ENCODE measurements around the gene ACOT11. TPM values are rescaled to one million over a fixed set of nuclear protein-coding genes. Genes with fewer than 3 reads are reported as not detected.

Gene ACOT11
- total and polyA plus RNA-seq, 2 of the 4 experiments (the other 2 are of a cell fraction) = 2.5 to 2.7 TPM

DNA sequence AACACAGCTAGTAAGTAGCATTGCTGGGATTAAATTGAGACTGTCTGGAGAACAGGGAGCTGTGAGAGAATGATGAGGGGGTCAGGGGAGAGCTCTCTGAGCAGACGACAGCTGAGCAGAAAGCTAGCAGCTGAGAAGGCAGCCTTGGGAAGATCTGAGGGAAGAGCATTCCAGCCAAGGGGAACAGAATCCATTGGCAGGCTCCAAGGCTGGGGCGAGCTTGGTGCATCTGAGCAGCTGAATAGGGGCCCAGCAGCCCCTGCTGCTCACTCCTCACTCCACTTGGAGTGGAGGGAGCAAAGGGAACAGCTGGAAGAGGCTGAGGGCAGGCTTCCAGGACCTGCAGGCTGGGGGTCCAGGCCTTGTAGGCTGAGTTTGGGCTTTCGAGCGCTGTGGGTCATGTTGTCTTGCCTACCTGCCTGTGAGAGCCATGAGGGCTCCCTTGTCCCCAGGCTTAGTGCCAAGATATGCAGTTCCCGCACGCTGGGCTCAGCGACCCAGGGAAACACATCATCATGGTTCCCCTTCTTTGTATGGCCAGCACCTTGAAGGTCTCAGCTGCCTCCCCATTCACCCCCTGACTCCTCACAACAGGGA lies 10.5 kb downstream of the ACOT11 start:
- ChIA-PET POLR2A (ENCODE audit: unreplicated experiment) (no interaction called here), CTCF (interaction anchor here (0.6 to 1.5 kb wide), 2 partner anchors 10 to 17 kb away, joined by 4 to 6 read pairs; partner anchors contain the start of gene ACOT11)
- 33% methylated on average over 4 of the region's 7 CpGs; no CpG with 5 or more reads in 1 of the 2 experiments for WGBS, 2 experiments (ENCODE audit: extremely low coverage in 2 of 2, insufficient read length in 1 of 2)

More for the DNA sequence above, 10.5 kb downstream of the ACOT11 start:
- in situ Hi-C loops (cut with MboI; ENCODE audit: low sequenced_read_pairs) = no loop called here
- ATAC-seq (ENCODE audit: low read depth) (peak; percentile 29; the same call in 1 of the 2 replicates), DNase-seq (no peak)
- no peak overlapping the region for H3K14ac ChIP-seq (replicated peaks; ENCODE audit: low read depth, low read length)
- H3K4me3 ChIP-seq (ENCODE audit: insufficient read depth, low read depth, low read length) = no peak overlapping the region
- H2AK9ac ChIP-seq (replicated peaks; ENCODE audit: low read depth, low read length, poor library complexity) = no peak overlapping the region
- no peak overlapping the region for H2BK120ac ChIP-seq (ENCODE audit: low read depth, low read length)
- no peak overlapping the region for H3K18ac ChIP-seq (ENCODE audit: low read depth, low read length)
- H3K27me3 ChIP-seq (ENCODE audit: control insufficient read depth, insufficient read depth, low read length) = no peaks in the 10 kb centered on the region; the same call in none of the 2 replicates
- H3K9ac ChIP-seq (ENCODE audit: low read depth, low read length) = no peak overlapping the region
- no peak overlapping the region for H4K91ac ChIP-seq (ENCODE audit: insufficient read depth, low read depth, low read length)
- no peak overlapping the region for H2AFZ ChIP-seq (replicated peaks; ENCODE audit: low read length, poor library complexity)
- H2BK15ac ChIP-seq (ENCODE audit: low read depth, low read length) = no peak overlapping the region
- intact Hi-C loops (cut with micrococcal nuclease) = no loop called here
- no peaks in the 10 kb centered on the region for H3K36me3 ChIP-seq (ENCODE audit: control insufficient read depth, insufficient read depth, low read length)
- H2AK5ac ChIP-seq (ENCODE audit: low read depth, low read length) = no peak overlapping the region
- no peak for TF ChIP-seq RCOR1 (IDR thresholded peaks at IDR 0.05; ENCODE audit: insufficient replicate concordance, low read length)
- no peak for TF ChIP-seq SMC3 (IDR thresholded peaks at IDR 0.05; ENCODE audit: low read depth, low read length)
- TF ChIP-seq MXI1 (IDR thresholded peaks at IDR 0.05; ENCODE audit: borderline replicate concordance, low read depth, low read length) = no peak
- TF ChIP-seq CEBPB (IDR thresholded peaks at IDR 0.05; ENCODE audit: low read depth, low read length) = no peak
- TF ChIP-seq RFX5 (IDR thresholded peaks at IDR 0.05; ENCODE audit: low read depth, low read length) = no peak
- TF ChIP-seq, protein P1, sequence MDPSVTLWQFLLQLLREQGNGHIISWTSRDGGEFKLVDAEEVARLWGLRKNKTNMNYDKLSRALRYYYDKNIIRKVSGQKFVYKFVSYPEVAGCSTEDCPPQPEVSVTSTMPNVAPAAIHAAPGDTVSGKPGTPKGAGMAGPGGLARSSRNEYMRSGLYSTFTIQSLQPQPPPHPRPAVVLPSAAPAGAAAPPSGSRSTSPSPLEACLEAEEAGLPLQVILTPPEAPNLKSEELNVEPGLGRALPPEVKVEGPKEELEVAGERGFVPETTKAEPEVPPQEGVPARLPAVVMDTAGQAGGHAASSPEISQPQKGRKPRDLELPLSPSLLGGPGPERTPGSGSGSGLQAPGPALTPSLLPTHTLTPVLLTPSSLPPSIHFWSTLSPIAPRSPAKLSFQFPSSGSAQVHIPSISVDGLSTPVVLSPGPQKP (IDR thresholded peaks at IDR 0.05; ENCODE audit: borderline replicate concordance, low read depth, low read length) = no peak
- TF ChIP-seq, protein P2, sequence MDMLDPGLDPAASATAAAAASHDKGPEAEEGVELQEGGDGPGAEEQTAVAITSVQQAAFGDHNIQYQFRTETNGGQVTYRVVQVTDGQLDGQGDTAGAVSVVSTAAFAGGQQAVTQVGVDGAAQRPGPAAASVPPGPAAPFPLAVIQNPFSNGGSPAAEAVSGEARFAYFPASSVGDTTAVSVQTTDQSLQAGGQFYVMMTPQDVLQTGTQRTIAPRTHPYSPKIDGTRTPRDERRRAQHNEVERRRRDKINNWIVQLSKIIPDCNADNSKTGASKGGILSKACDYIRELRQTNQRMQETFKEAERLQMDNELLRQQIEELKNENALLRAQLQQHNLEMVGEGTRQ (IDR thresholded peaks at IDR 0.05; ENCODE audit: low read depth, low read length) = no peak
- no peak for TF ChIP-seq POLR2A (IDR thresholded peaks at IDR 0.05; ENCODE audit: low read depth, low read length)
- TF ChIP-seq, protein P3, sequence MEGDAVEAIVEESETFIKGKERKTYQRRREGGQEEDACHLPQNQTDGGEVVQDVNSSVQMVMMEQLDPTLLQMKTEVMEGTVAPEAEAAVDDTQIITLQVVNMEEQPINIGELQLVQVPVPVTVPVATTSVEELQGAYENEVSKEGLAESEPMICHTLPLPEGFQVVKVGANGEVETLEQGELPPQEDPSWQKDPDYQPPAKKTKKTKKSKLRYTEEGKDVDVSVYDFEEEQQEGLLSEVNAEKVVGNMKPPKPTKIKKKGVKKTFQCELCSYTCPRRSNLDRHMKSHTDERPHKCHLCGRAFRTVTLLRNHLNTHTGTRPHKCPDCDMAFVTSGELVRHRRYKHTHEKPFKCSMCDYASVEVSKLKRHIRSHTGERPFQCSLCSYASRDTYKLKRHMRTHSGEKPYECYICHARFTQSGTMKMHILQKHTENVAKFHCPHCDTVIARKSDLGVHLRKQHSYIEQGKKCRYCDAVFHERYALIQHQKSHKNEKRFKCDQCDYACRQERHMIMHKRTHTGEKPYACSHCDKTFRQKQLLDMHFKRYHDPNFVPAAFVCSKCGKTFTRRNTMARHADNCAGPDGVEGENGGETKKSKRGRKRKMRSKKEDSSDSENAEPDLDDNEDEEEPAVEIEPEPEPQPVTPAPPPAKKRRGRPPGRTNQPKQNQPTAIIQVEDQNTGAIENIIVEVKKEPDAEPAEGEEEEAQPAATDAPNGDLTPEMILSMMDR (conservative IDR thresholded peaks at IDR 0.05; ENCODE audit: low read depth, low read length) = no peak
- TF ChIP-seq CHD1 (IDR thresholded peaks at IDR 0.05; ENCODE audit: low read depth, low read length) = no peak
- no peak for TF ChIP-seq MAFK (IDR thresholded peaks at IDR 0.05; ENCODE audit: low read depth, low read length)
- no peak for TF ChIP-seq RAD21 (IDR thresholded peaks at IDR 0.05; ENCODE audit: low read length)
- no peak for TF ChIP-seq MAZ (IDR thresholded peaks at IDR 0.05; ENCODE audit: borderline replicate concordance, low read depth, low read length)
- no peak for TF ChIP-seq BHLHE40 (IDR thresholded peaks at IDR 0.05; ENCODE audit: low read depth, low read length)
- H2BK20ac ChIP-seq (ENCODE audit: low read depth, low read length) = no peak overlapping the region
- H3K9me1 ChIP-seq (ENCODE audit: insufficient read depth, low read length) = no peaks in the 10 kb centered on the region
- H3K4ac ChIP-seq (ENCODE audit: low read depth, low read length) = no peak overlapping the region
- no peak overlapping the region for H3K23ac ChIP-seq (ENCODE audit: low read depth, low read length)
- peaks cover 3% of the 10 kb centered on the region; the same call in 1 of the 2 replicates for H3K9me3 ChIP-seq (ENCODE audit: control insufficient read depth, insufficient read depth, low read length)
- no TSS peak for BruUV-seq (replicated peaks)
- H4K8ac ChIP-seq (ENCODE audit: low read depth in 2 of 2, low read length in 2 of 2) = no peak overlapping the region
- H3K27ac ChIP-seq (ENCODE audit: insufficient read depth, low read length) = no peak overlapping the region
- H4K5ac ChIP-seq (ENCODE audit: low read depth, low read length) = no peak overlapping the region
- no peak overlapping the region for H2BK5ac ChIP-seq (ENCODE audit: low read depth, low read length, poor library complexity, severe bottlenecking)
- H3K4me1 ChIP-seq (ENCODE audit: control insufficient read depth, insufficient read depth, low read length) = peaks cover 2% of the 10 kb centered on the region
- H4K20me1 ChIP-seq (ENCODE audit: insufficient read depth, low read length) = no peaks in the 10 kb centered on the region
- peak overlapping the region; percentile 52; the same call in 1 of the 2 replicates for H3K4me2 ChIP-seq (ENCODE audit: low read depth, low read length)
- dilution Hi-C loops (cut with HindIII; ENCODE audit: low sequenced_read_pairs, unreplicated experiment) = no loop called here
- H3K79me1 ChIP-seq (ENCODE audit: low read depth in 1 of 2, low read length in 2 of 2) = no peaks in the 10 kb centered on the region
- no peak overlapping the region for H3K56ac ChIP-seq (ENCODE audit: extremely low read depth, insufficient read depth, low read length)
